NAMALWA (cell line): Measurements from ENCODE around the gene MINDY4.

Source experiments
- DNase-seq: peaks from one replicate; pipeline ENCODE4 v3.0.0-alpha.2; 2015; ENCODE audit warnings: low spot score

Gene MINDY4

DNA sequence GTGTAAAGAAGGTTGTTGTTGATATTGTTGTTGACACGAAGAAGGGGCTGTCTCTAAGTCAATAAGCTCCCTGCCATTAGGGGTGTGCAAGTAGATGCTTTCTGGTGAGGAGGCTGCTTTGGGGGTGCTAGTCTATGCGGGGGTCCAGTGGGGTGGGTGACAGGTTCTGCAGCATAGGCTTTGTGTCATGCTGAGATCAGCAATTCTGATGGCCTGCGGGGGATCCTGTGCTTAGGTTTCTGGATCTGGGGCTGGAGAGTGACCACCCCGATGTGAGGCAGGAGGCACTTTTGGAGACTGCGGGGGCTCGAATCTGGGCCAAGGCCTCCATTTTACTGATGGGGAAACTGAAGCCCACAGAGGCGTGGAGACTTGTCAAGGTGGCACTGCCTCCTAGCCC, 145.6 kb downstream of the MINDY4 start:
- DNase-seq: no peak

DNA sequence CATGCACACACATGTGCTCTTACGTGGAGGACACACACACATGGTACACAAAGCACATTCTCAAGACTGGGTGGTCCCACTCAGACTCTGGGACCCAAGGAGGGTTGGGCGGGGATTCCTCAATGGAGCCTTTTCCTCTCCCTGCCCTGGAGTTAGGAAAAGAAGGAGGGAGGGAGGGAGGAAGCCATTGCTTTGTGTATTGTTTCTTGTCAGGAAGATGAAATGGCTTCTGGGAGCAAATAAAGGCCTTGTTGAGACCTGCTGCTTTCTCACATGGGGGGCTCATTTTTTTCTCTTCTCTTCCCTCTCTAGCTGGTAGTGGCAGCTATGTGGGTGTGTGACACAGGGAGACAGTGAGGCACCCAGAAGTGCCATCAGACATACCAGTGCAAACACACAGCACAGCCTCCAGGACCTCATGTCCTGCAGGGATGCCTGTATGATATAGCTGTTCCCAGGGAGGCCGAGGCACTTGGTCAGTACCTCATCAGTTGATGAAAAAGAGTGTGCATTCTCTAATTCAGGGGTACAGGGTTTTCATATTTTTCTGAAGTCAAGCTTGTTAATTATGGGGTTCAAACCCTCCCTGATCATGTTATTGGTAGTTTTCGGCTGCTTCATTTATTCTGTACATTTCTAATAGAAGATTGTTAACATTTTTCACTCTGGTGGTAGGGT, 146.1 kb downstream of the MINDY4 start:
- no peak for DNase-seq

DNA sequence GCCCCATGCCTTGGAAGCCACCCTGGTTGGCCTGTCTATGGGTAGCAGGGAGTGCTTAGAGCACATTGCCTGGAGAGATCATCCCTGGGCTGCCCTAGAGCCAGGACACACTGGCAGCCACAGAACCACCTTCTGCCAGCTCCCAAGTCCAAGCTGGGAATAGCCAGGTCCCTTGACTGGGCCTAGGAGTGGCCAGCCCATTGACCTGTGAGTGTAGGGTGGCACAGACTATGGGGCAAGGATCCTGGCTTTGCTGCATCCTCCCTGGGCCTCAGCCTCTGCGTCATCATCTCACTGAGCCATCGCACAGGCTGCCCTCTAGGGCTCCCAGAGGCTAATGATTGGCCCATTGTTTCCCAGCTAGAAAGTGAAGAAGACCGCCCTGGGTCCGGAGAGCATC, 147.5 kb downstream of the MINDY4 start:
- no peak for DNase-seq

DNA sequence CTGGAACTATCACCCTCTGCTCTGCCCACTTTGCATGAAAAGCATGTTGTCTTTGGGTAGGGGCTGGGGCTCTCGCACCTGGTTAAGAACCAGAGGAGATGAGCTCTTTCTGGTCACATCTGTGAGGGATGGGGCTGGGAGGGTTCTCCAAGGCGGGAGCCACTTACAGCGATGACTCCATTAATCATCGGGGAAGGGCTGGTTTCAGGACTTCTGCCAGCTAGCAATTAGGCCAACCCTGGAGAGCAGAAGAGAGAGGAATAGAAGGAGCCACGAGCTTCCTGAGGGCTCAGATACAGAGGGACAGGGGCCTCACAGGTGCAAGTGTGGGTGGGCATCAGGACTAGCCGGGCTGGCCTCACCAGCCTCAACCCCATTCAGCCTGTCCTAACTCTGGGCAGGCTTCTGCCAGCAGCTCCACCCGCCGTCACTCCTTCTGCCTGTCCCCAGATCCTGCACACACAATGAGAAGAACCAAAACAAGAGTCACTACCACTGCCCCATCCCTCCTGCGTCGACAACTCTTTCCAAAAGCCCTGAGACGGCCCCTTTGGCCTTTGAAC, 148.9 kb downstream of the MINDY4 start:
- no peak for DNase-seq

DNA sequence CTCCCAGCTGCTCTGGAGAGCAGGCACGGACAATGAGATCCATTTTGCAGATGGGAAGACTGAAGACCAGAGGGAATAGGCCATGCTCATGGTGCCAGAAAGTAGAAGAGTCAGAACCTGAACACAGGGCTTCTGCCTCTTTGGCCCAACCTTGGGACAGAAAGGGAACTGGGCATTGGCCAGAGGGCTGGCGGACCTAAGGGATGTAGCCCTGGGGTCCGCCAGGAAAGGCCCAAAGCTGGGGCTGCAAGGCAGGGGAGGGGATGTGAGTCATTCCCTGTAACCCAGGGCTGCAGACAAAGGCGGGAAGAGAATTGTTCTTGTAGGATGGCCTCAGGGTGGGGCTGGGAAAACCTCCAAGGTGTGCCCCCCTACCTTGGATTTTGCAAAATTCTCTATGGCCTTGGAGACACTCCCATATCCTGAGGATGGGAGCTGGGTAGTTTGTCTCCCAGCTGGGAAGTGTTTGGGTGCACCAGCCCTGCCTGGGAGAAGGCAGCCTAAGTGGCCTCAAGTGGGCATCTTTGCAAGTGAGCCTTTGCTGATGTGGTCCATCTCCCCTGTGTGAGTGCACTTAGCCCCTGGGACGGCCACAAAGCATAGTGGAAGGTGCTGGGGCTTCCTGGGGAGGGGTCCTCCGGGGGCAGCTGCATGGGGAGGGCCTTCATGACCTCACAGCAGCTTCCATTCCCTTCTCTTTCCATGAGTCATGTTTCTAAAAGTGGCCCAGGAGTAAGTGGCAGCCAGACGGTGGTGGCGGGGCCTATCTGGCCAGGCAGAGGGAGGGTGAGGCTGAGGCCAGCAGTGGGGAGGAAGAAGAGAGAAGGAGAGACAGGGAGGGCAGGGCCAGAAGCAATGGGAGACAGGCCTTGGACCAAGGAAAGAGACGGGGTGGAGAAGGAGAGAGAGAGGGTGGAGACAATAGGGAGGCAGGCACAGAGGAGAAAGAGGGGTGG, 149.6 kb downstream of the MINDY4 start:
- no peak for DNase-seq

DNA sequence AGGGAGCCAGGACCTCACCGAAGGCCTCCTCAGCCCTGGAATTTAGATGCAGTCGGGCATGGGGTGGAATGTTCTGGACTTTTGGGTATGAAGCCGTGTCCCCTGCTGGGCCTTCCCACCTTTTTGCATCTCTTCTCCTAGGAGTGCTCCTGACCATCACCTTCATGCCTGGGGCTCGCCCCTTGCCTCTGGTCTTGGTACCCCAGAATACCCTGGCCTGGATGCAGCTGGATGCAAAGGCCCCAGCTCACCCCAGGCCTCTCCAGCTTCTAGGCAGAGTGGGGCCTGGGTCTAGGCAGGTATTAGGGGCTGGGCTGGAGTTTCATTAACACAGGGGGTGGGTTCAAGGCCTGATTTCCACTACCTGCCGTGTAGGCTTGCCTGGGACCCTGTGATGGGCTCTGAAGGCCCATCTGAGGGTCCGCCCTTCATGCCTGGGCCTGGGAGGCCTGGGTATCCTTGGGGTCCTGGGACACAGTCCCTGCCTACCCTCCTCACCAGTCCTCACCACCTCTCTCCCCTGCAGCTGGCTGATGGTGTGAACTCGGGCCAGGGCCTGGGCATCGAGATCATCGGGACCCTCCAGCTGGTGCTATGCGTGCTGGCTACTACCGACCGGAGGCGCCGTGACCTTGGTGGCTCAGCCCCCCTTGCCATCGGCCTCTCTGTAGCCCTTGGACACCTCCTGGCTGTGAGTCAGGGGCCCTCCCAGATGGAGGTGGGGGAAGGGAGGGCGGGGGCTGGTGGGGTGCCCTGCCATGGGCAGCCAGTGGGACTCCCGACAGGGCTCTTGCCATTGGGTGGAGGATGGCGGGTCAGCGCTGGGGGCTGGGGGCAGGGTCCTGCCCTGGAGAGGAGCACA, 150.6 kb downstream of the MINDY4 start:
- no peak for DNase-seq

DNA sequence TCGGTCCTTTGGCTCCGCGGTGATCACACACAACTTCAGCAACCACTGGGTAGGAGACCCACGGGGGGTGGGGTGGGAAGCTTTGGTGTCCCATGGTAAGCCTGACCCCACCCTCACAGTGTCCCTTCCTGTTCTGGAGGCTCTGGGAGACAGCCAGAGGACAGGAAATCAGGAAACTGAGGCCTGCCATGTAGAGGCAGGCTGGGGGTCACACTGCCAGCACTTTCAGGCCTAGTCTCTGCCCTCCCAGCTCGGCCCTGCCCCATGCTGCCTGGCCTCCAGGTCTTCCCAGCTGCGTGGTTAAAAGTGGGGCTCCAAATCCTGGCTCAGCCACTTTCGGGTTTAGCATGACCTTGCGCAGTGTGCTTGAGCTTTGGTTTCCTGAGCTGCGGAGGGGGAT, 151.4 kb downstream of the MINDY4 start:
- DNase-seq: no peak

DNA sequence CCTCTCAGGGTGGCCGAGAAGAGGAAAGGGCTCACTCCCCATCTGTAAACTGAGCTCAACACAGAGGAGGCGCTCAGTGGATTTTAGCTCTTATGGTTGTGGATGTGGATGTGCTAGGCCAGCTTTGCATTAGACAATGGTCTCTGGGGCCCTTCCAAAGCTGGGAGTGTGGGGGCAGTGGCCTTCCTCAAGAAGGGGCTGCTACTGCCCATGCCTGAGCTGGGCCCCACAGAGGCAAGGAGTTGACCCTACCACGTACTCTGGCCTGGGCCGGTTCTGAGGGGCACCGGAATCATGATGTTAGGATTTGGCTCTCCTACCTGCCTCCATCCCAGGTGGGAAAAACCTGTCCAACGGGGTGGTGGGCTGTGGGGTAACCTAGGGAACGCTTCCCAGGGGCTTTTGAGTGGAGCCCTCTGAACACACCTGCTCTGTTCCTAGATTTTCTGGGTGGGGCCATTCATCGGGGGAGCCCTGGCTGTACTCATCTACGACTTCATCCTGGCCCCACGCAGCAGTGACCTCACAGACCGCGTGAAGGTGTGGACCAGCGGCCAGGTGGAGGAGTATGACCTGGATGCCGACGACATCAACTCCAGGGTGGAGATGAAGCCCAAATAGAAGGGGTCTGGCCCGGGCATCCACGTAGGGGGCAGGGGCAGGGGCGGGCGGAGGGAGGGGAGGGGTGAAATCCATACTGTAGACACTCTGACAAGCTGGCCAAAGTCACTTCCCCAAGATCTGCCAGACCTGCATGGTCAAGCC, 152.0 kb downstream of the MINDY4 start:
- no peak for DNase-seq

DNA sequence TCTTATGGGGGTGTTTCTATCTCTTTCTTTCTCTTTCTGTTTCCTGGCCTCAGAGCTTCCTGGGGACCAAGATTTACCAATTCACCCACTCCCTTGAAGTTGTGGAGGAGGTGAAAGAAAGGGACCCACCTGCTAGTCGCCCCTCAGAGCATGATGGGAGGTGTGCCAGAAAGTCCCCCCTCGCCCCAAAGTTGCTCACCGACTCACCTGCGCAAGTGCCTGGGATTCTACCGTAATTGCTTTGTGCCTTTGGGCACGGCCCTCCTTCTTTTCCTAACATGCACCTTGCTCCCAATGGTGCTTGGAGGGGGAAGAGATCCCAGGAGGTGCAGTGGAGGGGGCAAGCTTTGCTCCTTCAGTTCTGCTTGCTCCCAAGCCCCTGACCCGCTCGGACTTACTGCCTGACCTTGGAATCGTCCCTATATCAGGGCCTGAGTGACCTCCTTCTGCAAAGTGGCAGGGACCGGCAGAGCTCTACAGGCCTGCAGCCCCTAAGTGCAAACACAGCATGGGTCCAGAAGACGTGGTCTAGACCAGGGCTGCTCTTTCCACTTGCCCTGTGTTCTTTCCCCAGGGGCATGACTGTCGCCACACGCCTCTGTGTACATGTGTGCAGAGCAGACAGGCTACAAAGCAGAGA, 152.7 kb downstream of the MINDY4 start:
- no peak for DNase-seq

DNA sequence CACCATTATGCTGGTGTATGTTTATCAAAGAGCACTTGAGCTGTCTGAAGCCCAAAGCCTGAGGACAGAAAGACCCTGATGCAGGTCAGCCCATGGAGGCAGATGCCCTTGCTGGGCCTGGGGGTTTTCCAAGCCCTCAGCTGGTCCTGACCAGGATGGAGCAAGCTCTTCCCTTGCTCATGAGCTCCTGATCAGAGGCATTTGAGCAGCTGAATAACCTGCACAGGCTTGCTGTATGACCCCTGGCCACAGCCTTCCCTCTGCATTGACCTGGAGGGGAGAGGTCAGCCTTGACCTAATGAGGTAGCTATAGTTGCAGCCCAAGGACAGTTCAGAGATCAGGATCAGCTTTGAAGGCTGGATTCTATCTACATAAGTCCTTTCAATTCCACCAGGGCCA, 153.4 kb downstream of the MINDY4 start:
- no peak for DNase-seq

DNA sequence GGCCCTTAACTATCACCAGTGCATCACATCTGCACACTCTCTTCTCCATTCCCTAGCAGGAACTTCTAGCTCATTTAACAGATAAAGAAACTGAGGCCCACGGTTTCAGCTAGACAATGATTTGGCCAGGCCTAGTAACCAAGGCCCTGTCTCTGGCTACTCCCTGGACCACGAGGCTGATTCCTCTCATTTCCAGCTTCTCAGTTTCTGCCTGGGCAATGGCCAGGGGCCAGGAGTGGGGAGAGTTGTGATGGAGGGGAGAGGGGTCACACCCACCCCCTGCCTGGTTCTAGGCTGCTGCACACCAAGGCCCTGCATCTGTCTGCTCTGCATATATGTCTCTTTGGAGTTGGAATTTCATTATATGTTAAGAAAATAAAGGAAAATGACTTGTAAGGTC, 153.9 kb downstream of the MINDY4 start:
- DNase-seq: no peak

DNA sequence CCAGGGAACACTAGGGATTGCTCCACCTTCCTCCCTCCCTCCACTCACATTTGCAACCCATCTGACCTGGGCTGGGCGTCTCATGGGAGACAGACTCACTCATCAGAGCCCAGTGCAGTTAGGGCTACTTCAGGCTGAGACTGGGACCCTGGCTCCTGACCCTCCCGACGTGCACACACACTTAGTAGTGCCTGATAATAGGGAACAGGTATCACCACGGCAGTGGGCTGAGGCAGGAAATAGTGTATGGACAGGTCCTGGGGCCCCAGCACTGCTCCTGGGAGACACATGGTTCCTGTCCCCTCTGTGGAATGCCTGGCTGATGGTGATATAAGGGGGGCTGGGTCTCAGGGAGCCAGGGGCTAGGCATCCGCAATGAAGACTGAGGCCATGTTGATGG, 154.7 kb downstream of the MINDY4 start:
- DNase-seq: no peak

DNA sequence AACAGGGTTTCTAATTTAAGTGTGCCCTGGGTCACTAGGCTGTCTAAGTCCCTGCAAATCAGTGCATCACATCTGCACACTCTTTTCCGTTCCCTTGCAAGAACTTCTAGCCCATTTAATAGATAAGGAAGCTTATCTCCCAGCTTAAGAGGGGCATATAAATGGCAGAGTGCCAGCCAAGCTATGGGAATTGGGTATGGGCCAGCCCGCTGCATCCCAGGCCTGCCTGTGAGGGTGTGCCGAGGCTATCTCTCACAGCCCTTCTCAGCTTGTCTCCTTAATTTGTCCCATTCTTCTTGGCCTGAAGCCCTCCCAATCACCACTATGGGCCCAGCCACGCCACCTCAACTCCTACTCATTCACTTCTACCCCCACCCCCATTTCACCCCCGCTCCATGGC, 155.1 kb downstream of the MINDY4 start:
- no peak for DNase-seq

DNA sequence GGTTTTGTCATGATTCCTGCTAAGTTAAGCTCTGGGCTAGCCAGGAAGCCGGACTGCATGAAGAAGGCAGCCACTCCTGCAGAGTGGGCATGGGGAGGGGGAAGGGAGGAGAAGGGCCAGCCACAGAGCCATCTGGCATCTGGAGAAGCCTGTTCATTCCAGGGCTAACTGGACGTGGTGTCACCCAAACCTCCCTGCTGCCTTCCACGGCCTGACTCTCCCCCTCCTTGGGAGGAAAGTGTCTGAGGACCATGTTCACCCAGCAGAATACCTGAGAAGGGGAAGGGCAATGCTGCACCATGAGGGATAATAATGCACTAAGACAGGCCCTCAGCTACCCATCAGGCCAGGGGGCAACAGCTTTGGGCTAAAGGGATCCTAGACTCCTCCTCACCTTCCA, 155.8 kb downstream of the MINDY4 start:
- DNase-seq: no peak

DNA sequence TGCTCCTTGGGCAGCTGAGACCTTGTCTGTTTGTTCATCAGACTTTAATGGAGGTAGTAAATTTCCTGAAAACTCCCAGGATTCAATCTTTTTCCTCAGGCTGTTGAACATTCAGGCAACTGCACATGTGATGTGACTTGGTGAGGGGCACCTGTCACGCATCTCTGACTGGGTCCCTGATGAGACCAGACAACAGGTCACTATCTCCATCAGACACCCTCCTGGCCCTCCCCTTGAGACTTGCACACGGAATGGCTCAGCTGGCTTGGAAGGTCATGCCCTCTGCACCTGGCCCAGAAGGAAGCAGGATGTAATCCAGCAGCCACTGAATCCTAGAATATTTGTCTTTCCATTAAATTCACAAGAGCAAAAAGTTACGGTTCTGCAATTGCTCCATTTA, 156.3 kb downstream of the MINDY4 start:
- DNase-seq: no peak

DNA sequence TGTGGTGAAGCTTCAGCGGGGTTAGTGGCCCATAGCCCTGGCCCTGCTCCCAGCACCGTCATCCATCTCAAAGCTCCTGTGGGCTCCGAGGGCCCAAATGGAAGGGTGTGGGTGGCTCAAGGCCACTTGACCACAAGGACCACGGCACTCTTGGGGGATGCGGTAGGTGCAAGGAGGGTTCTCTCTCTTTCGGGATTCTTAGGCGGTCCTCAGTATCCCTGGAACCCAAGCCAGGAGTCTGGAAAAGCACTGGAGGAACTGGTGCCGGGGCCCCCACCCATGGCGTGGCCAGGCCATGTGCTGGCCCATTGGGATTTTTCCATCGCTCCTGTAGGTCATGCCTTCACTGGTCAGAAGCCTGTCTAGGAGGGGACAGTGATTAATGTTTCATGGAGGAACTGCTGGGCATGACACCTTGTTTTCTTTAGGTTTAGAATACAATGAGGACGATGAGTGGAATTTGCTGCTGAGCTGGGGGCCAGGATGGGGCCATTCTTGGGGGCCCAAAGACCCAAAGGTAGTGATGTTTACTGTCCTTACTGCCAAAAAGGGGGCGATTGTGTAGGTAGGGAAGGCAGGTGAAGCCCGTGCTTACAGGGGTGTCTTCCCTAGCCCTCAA, 157.1 kb downstream of the MINDY4 start:
- DNase-seq: no peak

DNA sequence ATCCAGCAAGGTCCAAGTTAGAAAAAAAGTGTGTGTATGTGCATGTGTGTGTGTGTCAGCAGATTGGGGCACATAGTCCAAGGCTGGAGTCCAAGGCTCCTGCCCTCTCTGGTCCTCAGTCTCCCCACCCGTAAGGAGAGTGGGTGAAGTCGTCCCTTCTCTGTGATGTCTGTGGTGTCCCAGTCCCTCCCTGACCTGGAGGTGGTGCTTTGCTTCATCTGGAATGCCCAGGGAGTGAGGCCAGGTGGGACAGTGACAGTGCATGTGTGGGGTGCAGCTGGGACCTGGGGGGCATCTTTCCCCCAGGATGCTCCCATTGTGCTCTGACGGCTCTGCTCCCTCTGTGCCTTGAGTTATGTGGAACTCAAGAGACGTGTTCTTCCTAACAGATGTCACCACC, 158.5 kb downstream of the MINDY4 start:
- no peak for DNase-seq

DNA sequence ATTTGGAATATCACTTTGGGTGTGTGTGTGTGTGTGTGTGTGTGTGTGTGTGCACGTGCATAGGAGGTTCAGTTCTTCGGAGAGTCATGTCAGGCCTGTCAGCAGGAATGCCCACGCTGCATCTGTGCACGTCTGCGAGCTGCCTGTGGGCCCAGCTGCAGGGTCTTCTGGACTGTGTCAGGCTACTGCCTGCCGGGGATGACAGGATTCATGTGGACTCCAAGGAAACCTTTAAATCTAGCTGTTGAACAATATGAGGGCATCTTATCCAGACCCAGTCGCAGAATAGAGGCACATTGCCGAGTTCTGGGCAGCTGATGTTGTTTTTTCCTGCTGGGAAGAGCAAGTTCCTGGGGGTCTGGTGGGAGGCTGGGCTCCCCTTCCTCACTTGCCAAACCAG, 159.4 kb downstream of the MINDY4 start:
- no peak for DNase-seq

DNA sequence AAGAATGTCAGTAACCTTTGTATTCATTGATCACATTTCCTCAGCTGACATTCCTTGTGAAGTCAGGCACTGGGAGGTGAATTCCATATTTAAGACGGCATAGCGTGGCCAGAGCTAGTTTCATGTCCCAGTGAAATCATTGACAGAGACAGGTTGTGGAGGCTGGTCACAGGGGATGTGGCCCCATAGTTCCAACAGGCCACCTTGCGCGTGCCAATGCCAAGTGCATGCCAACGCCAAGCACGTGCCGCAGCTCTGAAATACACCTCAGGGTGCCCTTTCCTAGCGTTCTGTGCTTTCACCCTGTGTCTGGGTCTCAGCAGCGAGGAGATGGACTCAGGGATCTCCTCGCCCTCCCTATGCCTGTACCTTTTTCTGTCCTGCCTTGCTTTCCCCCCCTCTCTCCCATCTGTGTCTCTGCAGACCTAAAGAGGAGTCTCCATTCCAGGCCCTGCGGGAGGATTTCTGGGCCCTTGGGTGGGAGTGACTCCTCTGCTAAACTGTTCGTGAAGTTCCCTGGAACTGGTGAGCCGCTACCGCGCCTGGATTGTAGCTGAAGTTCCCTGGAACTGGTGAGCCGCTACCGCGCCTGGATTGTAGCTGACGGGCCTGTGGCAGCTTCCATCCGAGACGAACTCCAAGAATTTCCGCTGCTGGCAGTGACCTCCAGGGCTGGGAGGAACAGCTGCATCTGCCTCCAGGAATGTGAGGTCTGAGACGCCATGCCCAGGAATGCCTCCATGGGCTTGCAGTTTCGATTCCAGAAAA, 160.1 kb downstream of the MINDY4 start:
- DNase-seq: no peak
